GM13976 (cell line): ENCODE results near the gene PKIG.

Experiments
- DNase-seq: peaks from one replicate; pipeline ENCODE4 v3.0.0; 2012; ENCODE audit warnings: low spot score
- CTCF ChIP-seq: IDR thresholded peaks from 2 replicates; pipeline ENCODE4 v1.5.1; 2012; ENCODE audit warnings: borderline replicate concordance, mild to moderate bottlenecking; ENCODE audit not compliant: insufficient read depth; ENCODE audit errors: extremely low read depth, missing control alignments, control extremely low read depth
- in situ Hi-C: fragments of 300-500 bp; cut with MboI; formaldehyde crosslinking; loops from one replicate; pipeline ENCODE4 v1.12.0; 2022; ENCODE audit warnings: low sequenced_read_pairs, mixed read lengths, inconsistent platforms; ENCODE audit not compliant: unreplicated experiment

PKIG gene

GRCh38 chr20:44576297-44576696 lies 6.1 kb upstream of the PKIG start:
- in situ Hi-C loops: no loop called here
- DNase-seq: peak; percentile 53
- peak; percentile 50 for TF ChIP-seq CTCF

GRCh38 chr20:44579313-44580081 lies 2.9 kb upstream of the PKIG start:
- TF ChIP-seq CTCF: no peak
- DNase-seq: no peak
- in situ Hi-C loops: no loop called here

- TF ChIP-seq CTCF: no peak
- DNase-seq: no peak
- in situ Hi-C loops: no loop called here
Observed at GRCh38 chr20:44580581-44581268, 1.7 kb upstream of the PKIG start.

- no peak for DNase-seq
- in situ Hi-C loops: no loop called here
- no peak for TF ChIP-seq CTCF
Observed at GRCh38 chr20:44581515-44581914, 864 bp upstream of the PKIG start.

- no peak for TF ChIP-seq CTCF
- no peak for DNase-seq
- in situ Hi-C loops: no loop called here
Observed at GRCh38 chr20:44583157-44583556, 778 bp downstream of the PKIG start.

- in situ Hi-C loops: no loop called here
- TF ChIP-seq CTCF: no peak
- no peak for DNase-seq
Observed at GRCh38 chr20:44584162-44584561, 1.8 kb downstream of the PKIG start.
